ENCODE results near the gene EXOSC2. TPM values are rescaled to one million over a fixed set of nuclear protein-coding genes. Genes with fewer than 3 reads are reported as not detected.
A peak's percentile ranks its signal among the peaks of the same experiment; 100 is the strongest.

EXOSC2 gene
- total RNA-seq, 3 donors from 2014 or later (not counting 1 experiment from before 2014, with no cell fraction given) = 40.7 to 49.0 (median 47.1) TPM

DNA sequence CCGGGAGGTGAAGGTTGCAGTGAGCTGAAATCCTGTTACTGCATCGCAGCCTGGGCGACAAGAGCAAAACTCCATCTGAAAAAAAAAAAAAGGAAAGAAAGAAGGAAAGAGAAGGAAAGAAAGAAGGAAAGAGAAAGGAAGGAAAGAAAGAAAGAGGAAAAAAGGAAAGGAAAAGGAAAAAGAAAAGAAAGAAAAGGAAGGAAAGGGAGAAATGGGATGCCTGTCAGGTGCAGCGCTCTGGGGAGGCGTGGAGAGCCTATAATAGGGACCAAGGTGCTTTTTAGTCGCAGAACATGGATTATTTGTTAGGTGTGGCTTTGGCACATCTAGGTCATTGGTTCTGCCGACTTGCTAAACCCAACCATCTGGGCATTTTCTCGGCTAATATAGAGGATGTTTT lies 17.9 kb downstream of the EXOSC2 start:
- no peaks in the 10 kb centered on the region for H3K27me3 ChIP-seq (ENCODE audit: control insufficient read depth, insufficient read depth, low read length)
- intact Hi-C loops (cut with micrococcal nuclease) = no loop called here
- H3K27ac Mint-ChIP-seq = peak overlapping the region in 1 of 2 donors; percentile 56
- peaks cover 30 to 33% of the 10 kb centered on the region in 2 donors for H3K4me1 Mint-ChIP-seq
- H3K4me1 ChIP-seq (ENCODE audit: control insufficient read depth, insufficient read depth, low read length) = peaks cover 19% of the 10 kb centered on the region
- H3K4me3 ChIP-seq (ENCODE audit: low read length) = no peak overlapping the region
- H3K36me3 Mint-ChIP-seq = no peaks in the 10 kb centered on the region
- TF ChIP-seq, protein P1, sequence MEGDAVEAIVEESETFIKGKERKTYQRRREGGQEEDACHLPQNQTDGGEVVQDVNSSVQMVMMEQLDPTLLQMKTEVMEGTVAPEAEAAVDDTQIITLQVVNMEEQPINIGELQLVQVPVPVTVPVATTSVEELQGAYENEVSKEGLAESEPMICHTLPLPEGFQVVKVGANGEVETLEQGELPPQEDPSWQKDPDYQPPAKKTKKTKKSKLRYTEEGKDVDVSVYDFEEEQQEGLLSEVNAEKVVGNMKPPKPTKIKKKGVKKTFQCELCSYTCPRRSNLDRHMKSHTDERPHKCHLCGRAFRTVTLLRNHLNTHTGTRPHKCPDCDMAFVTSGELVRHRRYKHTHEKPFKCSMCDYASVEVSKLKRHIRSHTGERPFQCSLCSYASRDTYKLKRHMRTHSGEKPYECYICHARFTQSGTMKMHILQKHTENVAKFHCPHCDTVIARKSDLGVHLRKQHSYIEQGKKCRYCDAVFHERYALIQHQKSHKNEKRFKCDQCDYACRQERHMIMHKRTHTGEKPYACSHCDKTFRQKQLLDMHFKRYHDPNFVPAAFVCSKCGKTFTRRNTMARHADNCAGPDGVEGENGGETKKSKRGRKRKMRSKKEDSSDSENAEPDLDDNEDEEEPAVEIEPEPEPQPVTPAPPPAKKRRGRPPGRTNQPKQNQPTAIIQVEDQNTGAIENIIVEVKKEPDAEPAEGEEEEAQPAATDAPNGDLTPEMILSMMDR (IDR thresholded peaks at IDR 0.05) = no peak
- DNase-seq (no peak), ATAC-seq (no peak)
- 94% methylated on average over 8 of the region's 8 CpGs for WGBS (ENCODE audit: insufficient coverage)
- no peaks in the 10 kb centered on the region for H3K36me3 ChIP-seq (ENCODE audit: control insufficient read depth, insufficient read depth, low read length)
- H3K9me3 Mint-ChIP-seq = no peaks in the 10 kb centered on the region
- peak overlapping the region; percentile 75 for H3K4me3 Mint-ChIP-seq
- no peaks in the 10 kb centered on the region for H3K9me3 ChIP-seq (ENCODE audit: control insufficient read depth, insufficient read depth, low read length)
- H3K27me3 Mint-ChIP-seq (ENCODE audit: low read depth in 2 of 2) = no peaks in the 10 kb centered on the region
- H3K27ac ChIP-seq (ENCODE audit: low read length) = no peak overlapping the region

DNA sequence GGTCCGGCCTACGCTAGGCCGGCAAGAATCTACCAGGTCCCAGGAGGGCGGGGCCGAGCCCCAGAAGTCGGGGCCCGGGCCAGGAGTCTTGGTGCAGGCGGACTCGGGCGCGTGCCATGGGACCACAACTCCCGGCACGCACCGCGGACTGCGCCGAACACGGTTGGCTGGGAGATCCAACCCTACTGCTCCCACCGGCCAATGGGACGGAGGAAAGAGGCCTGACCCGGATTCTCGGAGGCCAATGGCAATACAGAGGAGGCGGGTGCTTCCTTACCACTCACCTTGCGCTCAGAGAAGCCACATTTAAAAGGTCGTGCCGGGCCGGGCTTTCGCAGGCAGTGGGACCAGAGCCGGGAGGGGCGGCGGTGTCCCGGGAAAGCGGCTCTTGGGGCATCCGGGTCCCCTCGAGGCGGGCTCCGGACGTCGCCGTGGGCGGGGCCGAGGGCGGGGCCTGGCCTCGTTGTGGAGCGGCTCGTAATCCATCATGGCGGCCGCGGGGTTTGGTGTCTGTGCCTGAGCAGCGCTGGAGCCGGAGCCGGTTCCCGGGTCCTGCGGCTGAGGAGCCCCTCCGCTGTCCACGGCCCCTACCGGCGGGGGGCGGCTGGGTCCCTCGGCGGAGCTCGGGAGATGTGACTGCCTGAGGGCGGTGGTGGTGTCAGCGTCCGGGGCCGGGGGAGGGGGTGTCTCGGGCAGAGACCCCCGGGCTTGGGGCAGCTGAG lies 19.1 kb downstream of the EXOSC2 start:
- Histone ChIP-seq H3K27ac (ENCODE audit: low read length) (peak overlapping the region; percentile 92), H3K4me1 (ENCODE audit: control insufficient read depth, insufficient read depth, low read length) (peaks cover 19% of the 10 kb centered on the region), H3K36me3 (ENCODE audit: control insufficient read depth, insufficient read depth, low read length) (no peaks in the 10 kb centered on the region), H3K9me3 (ENCODE audit: control insufficient read depth, insufficient read depth, low read length) (no peaks in the 10 kb centered on the region), H3K27me3 (ENCODE audit: control insufficient read depth, insufficient read depth, low read length) (no peaks in the 10 kb centered on the region), H3K4me3 (ENCODE audit: low read length) (peak overlapping the region; percentile 73)
- Mint-ChIP-seq H3K4me1 (peaks cover 30 to 33% of the 10 kb centered on the region in 2 donors), H3K4me3 (peak overlapping the region; percentile 96), H3K27ac (peak overlapping the region; percentile 90 to 95), H3K9me3 (no peaks in the 10 kb centered on the region), H3K36me3 (no peaks in the 10 kb centered on the region), H3K27me3 (ENCODE audit: low read depth in 2 of 2) (no peaks in the 10 kb centered on the region)
- peak; percentile 96 to 99 (median 97) for ATAC-seq
- intact Hi-C loops (cut with micrococcal nuclease) = loop anchor here (1.0 to 2.0 kb wide), 2 partner anchors 19 to 334 kb away; partner anchors contain the start of gene EXOSC2
- TF ChIP-seq, protein P1 (IDR thresholded peaks at IDR 0.05) = no peak
- WGBS (ENCODE audit: insufficient coverage) = under 1% methylated on average over 68 of the region's 68 CpGs
- peak; percentile 91 to 97 for DNase-seq

DNA sequence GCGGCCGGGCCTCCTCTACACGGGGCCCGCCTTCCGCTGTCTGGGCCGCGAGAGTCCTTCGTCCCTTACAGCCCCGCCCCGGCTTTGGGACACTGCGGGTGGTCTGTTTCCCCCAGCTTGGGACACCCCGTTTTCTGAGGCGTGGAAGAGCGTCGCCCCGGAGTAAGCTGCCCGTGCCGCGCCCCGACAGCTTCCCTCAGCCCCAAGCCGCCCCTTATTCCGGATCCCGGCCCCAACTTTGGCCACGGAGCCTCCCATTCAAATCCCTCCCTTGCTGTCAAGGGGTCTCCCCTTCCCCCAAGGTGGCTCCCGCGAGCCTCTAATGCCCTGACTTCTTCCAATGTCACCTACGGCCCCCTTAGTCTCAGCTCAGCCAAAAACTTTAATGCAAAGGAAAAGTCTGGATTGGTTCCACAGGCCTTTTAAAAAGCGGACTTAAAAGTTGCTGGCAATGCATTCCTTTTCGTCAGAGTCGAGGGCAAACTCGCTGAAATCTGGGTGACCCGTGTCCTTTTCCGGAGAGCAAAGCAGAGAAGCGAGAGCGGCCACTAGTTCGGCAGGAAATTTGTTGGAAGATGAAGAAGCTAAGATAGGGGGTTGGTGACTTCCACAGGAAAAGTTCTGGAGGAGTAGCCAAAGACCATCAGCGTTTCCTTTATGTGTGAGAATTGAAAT lies 19.8 kb downstream of the EXOSC2 start:
- under 1% methylated on average over 37 of the region's 37 CpGs for WGBS (ENCODE audit: insufficient coverage)
- ATAC-seq (peak in 2 of 3 donors; percentile 0 to 2), DNase-seq (peak in 1 of 2 donors; percentile 46)
- peaks cover 19% of the 10 kb centered on the region for H3K4me1 ChIP-seq (ENCODE audit: control insufficient read depth, insufficient read depth, low read length)
- Mint-ChIP-seq H3K9me3 (no peaks in the 10 kb centered on the region), H3K4me1 (peaks cover 30 to 33% of the 10 kb centered on the region in 2 donors), H3K4me3 (peak overlapping the region; percentile 96), H3K27ac (peak overlapping the region; percentile 90 to 95), H3K36me3 (no peaks in the 10 kb centered on the region), H3K27me3 (ENCODE audit: low read depth in 2 of 2) (no peaks in the 10 kb centered on the region)
- H3K36me3 ChIP-seq (ENCODE audit: control insufficient read depth, insufficient read depth, low read length) = no peaks in the 10 kb centered on the region
- peak overlapping the region; percentile 92 for H3K27ac ChIP-seq (ENCODE audit: low read length)
- intact Hi-C loops (cut with micrococcal nuclease) = loop anchor here (2.0 kb wide), 1 partner anchor 333 kb away; no protein-coding TSS in a partner anchor
- H3K9me3 ChIP-seq (ENCODE audit: control insufficient read depth, insufficient read depth, low read length) = no peaks in the 10 kb centered on the region
- no peaks in the 10 kb centered on the region for H3K27me3 ChIP-seq (ENCODE audit: control insufficient read depth, insufficient read depth, low read length)
- peak overlapping the region; percentile 73 for H3K4me3 ChIP-seq (ENCODE audit: low read length)
- TF ChIP-seq, protein P1 (IDR thresholded peaks at IDR 0.05) = no peak
